HEK293 (cell line): ENCODE measurements around the gene SLC22A16.

Experiments used
- KLF8 ChIP-seq: fragments of 450-650 bp; formaldehyde crosslinking; IDR thresholded peaks from 2 replicates; pipeline ENCODE4 v1.5.1; 2016; ENCODE audit warnings: missing biosample characterization, missing genetic modification characterization
- YY1 ChIP-seq: fragments of 450-650 bp; formaldehyde crosslinking; IDR thresholded peaks from 2 replicates; pipeline ENCODE4 v1.5.1; 2018; ENCODE audit warnings: missing biosample characterization, missing genetic modification characterization
- ZNF274 ChIP-seq, 2 experiments: fragments of 200-500 bp in 1 of 2; fragments of 450-650 bp in 1 of 2; sonication (Bioruptor generic) in 1 of 2; formaldehyde crosslinking in 1 of 2; IDR thresholded peaks; 2 replicates each; pipeline versions ENCODE4 v1.5.1 to v1.6.1; 2014 to 2016; ENCODE audit warnings: borderline replicate concordance in 1 of 2, inconsistent platforms in 1 of 2, low read length in 1 of 2, missing biosample characterization in 1 of 2, missing genetic modification characterization in 1 of 2
- ZNF558 ChIP-seq: fragments of 450-650 bp; formaldehyde crosslinking; IDR thresholded peaks from 2 replicates; pipeline ENCODE4 v1.5.1; 2016; ENCODE audit warnings: missing biosample characterization, missing genetic modification characterization
- ZNF639 ChIP-seq: fragments of 450-650 bp; formaldehyde crosslinking; IDR thresholded peaks from 2 replicates; pipeline ENCODE4 v1.5.1; 2016; ENCODE audit warnings: missing biosample characterization, missing genetic modification characterization
- TF ChIP-seq, protein P1 (sequence below): fragments of 450-650 bp; formaldehyde crosslinking; IDR thresholded peaks from 2 replicates; pipeline ENCODE4 v1.5.1; 2016; ENCODE audit warnings: missing biosample characterization, missing genetic modification characterization
- TF ChIP-seq, protein P2 (sequence below): fragments of 450-650 bp; formaldehyde crosslinking; IDR thresholded peaks from 2 replicates; pipeline ENCODE4 v1.5.1; 2016; ENCODE audit warnings: missing biosample characterization, missing genetic modification characterization, low read depth

- TF ChIP-seq ZNF558 (tag by site-specific recombination) (no peak), ZNF274 (IDR thresholded peaks at IDR 0.05; ENCODE audit: low read length) (no peak), ZNF274 (tag by site-specific recombination; IDR thresholded peaks at IDR 0.05; ENCODE audit: borderline replicate concordance) (no peak), YY1 (tag by site-specific recombination) (no peak), ZNF639 (no peak), KLF8 (tag by site-specific recombination) (no peak)
- TF ChIP-seq, protein P1, sequence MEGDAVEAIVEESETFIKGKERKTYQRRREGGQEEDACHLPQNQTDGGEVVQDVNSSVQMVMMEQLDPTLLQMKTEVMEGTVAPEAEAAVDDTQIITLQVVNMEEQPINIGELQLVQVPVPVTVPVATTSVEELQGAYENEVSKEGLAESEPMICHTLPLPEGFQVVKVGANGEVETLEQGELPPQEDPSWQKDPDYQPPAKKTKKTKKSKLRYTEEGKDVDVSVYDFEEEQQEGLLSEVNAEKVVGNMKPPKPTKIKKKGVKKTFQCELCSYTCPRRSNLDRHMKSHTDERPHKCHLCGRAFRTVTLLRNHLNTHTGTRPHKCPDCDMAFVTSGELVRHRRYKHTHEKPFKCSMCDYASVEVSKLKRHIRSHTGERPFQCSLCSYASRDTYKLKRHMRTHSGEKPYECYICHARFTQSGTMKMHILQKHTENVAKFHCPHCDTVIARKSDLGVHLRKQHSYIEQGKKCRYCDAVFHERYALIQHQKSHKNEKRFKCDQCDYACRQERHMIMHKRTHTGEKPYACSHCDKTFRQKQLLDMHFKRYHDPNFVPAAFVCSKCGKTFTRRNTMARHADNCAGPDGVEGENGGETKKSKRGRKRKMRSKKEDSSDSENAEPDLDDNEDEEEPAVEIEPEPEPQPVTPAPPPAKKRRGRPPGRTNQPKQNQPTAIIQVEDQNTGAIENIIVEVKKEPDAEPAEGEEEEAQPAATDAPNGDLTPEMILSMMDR (tag by site-specific recombination), result no peak
- TF ChIP-seq, protein P2, sequence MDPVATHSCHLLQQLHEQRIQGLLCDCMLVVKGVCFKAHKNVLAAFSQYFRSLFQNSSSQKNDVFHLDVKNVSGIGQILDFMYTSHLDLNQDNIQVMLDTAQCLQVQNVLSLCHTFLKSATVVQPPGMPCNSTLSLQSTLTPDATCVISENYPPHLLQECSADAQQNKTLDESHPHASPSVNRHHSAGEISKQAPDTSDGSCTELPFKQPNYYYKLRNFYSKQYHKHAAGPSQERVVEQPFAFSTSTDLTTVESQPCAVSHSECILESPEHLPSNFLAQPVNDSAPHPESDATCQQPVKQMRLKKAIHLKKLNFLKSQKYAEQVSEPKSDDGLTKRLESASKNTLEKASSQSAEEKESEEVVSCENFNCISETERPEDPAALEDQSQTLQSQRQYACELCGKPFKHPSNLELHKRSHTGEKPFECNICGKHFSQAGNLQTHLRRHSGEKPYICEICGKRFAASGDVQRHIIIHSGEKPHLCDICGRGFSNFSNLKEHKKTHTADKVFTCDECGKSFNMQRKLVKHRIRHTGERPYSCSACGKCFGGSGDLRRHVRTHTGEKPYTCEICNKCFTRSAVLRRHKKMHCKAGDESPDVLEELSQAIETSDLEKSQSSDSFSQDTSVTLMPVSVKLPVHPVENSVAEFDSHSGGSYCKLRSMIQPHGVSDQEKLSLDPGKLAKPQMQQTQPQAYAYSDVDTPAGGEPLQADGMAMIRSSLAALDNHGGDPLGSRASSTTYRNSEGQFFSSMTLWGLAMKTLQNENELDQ (tag by site-specific recombination), result no peak
Observed at GRCh38 chr6:110394409-110394808, 82.0 kb downstream of the SLC22A16 start.
